CD4-positive, alpha-beta T cell treated with Interleukin-4 for 4 hours (primary cell): ENCODE measurements around the gene KHK.

Source experiments
- DNase-seq: peaks from one replicate; pipeline ENCODE4 v3.0.0-alpha.2; 2020

Gene KHK

DNA sequence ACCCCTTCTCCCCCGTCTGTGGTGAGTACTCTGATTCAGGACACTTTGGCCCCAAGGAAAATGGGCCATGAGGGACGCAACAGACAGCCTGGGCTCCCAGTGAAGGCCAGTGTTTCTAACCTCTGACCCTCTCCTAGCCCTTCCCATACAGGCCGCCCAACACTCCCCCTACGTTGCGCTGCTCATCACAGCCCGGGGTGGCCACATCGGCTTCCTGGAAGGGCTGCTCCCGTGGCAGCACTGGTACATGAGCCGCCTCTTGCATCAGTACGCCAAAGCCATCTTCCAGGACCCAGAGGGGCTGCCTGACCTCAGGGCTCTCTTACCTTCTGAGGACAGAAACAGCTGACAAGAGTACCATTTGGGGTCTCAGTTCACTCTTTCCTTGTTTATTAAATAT is 43.8 kb downstream of the KHK start:
- no peak for DNase-seq

- DNase-seq, result no peak
These were observed 44.9 kb downstream of the KHK start for GRCh38 chr2:27131429-27131828.

DNA sequence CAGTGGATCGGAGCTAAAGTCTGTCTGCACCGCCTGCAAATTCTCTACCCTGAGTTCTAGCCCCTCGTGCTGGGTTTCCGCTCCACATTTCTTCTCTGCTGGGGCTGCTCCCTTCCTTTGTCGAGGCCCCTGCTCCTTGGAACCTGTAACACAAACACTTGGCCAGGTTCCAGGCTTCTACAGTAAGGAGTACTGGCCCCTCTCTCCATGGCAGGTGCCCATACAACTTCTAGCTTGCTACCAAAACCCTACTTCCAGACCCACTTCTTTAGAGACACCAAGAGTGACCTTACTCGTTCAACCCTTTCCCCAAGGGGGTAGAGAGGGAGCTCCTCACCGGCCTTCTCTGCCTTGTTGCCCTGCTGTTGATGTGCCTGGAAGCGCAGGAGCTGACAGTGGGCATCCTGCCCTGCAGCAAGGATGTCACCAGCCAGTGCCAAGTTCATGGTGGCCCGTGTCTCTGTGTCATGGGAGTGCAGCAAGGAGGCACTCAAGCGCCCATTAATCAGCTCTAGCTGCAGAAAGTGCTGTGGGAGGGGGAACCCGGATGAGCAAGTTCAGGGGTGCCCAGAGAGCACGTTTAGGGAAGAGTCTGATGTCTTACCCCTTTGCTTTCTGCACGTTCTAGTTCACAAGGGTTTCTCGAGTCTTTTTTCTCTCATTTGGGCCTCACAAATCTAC is 46.8 kb downstream of the KHK start:
- peak; percentile 3 for DNase-seq

- peak; percentile 96 for DNase-seq
These were observed 47.6 kb downstream of the KHK start, which contains the start of gene PREB for GRCh38 chr2:27133905-27134780. Gene PREB (minus strand): TSS chr2:27134636. CDS start chr2:27134421, 215 bp downstream.

DNA sequence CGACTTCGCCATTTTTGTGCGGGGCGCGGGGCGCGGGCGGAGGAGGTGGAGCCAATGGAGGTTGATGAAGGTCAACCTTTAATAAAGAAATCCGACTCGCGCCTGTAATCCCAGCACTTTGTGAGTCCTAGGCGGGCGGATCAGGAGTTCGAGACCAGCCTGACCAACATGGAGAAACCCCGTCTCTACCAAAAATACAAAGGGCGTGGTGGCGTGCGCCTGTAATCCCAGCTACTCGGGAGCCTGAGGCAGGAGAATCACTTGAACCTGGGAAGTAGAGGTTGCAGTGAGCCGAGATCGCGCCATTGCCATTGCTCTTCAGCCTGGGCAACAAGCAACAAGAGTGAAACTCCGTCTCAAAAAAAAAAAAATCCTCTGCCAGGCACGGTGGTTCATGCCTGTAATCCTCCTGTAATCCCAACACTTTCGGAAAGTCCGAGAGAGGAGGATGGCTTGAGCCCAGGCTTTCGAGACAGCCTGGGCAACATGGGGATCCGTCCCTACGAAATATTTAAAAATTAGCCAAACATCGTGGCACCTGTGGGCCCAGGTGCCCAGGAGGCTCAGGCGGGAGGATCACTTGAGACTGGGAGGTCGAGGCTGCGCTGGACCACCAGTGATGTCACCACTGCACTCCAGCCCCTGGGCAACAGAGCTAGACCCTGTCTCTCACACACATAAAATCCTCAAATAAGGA is 48.4 kb downstream of the KHK start:
- DNase-seq, result no peak

DNA sequence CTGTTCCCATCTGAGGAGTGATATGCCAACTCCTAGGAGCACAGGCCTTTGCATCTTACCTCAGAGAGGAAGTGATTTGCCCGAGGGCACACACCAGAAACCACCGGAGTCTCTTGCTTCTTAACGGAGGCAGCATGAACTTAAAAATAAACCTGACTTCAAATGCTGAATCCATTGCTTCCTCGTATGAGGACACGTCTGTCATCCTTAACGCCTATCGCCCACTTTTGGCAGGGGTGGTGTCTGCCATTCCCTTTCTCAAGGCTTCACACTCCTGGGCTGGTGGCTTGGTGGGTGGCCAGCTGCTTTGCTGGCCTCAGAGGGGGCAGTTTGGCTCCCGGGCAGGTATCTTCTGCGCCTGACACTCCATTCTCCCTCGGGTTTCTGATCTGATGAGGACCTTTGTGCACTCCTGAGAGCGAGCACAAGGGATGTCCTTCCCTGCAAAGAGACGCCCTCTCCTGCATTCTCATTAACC is 48.9 kb downstream of the KHK start:
- DNase-seq, result no peak

- no peak for DNase-seq
These were observed 50.2 kb downstream of the KHK start for GRCh38 chr2:27136751-27137150.

DNA sequence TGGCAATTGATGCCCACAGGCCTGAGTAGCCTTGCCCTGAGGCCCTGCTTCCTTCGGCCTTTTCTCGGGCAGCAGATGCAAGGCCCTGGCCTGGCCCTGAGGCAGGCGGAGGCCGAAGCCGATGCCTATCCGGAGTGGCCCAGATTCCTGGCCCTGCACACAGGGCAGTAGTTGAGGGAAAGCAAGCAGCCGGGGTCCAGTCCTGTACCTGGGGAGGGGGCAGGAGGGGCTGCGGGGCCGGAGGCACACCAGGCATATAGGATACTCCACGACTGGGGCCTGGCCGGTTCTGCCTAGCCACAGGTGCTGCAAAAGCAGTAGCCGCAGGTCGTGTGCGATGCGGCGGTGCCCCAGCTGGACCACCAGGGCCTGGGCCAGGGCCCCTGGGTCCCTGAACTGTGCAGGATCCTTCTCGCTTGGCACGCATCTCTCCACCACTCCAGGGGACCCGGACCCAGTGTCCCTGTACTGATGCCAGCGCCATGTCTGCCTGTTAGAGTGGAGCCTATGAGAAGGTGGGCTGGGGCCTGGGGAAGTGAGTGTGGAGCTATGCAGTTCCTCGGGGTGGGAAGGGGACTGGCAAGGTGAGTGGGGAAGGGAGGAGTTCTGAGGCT is 50.9 kb downstream of the KHK start:
- no peak for DNase-seq

DNA sequence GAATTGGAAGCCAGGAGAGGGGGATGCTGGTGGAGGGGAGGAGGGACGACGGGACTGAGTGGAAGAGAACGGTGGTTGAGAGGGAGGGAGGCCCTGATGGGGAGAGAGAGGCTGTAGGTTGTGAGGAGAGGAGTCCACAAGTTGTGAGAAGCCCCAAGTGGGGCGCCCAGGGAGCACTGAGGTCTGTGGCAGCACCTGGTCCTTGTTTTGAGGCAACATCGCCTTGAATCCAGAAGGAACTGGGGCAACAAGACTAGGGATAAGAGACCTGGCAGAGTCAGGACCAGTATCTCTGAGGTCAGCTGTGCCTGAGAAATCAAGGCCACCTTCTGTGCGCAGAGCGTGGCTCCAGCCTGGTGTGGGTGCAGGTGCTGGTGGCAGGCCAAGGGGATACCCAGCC is 51.5 kb downstream of the KHK start:
- no peak for DNase-seq

DNA sequence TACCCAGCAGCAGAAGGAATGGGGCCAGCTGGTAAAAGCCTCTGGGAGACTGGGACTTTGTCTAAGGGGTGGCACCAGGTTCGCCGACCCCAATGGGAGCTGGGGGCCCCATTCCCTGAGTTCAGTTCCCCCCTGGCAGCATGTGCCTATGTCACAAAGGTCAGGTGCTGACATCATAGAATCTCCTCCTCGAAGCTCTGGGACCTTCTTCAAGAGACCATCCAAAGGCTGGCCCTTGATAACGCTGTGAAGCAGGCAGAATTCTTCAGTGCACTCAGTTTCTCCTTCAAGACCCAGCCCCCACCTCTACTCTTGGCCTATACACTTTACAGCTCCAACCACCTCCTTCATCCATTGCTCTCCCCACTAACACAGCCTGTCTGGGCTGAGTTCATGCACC is 52.7 kb downstream of the KHK start, which contains the start of gene PRR30:
Gene PRR30 (minus strand): TSS at position 101 of the 400 bp plus-strand sequence. CDS start 1,081 bp downstream, outside the sequence.
- DNase-seq, result no peak

- no peak for DNase-seq
These were observed 56.7 kb downstream of the KHK start for GRCh38 chr2:27143285-27143684.

DNA sequence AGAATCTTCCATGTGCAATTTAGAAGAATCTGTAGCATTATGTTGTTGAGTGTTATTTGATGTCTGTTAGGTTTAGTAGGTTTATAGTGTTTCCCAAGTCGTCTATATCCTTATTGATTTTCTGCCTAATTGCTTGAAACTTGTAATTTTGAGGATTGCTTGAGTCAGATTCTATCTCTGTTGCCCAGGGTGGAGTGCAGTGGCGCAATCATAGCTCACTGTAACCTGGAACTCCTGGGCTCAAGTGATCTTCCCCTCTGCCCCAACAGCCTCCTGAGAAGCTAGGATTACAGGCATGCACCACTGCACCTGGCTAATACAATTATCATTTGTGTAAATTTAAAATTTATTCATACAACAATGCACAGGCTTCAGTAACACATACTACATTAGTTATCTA is 59.1 kb downstream of the KHK start:
- DNase-seq, result no peak

DNA sequence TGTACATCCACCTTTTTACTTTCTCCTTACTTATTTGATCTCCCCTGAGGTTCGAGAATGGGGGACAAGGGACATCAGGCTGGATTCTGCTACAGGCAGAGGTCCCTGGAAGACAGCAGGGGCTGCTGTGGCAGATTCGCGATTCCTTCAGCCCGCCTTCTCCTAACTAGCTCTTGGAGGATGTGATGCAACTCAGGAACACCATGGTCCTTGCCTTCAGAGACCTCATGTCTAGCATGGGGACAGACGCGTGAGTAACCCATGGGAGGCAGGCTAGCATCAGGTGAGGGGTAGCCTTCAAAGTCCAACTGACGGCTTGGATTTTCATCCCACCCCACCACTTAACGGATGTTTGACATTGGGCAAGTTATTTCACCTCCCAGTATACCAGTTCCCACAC is 61.4 kb downstream of the KHK start:
- DNase-seq, result no peak

GRCh38 chr2:27148801-27149439 is 62.3 kb downstream of the KHK start, which contains the start of gene TCF23:
Gene TCF23 (plus strand): TSS chr2:27149004. CDS start chr2:27149134, 130 bp downstream.
- DNase-seq, result no peak

DNA sequence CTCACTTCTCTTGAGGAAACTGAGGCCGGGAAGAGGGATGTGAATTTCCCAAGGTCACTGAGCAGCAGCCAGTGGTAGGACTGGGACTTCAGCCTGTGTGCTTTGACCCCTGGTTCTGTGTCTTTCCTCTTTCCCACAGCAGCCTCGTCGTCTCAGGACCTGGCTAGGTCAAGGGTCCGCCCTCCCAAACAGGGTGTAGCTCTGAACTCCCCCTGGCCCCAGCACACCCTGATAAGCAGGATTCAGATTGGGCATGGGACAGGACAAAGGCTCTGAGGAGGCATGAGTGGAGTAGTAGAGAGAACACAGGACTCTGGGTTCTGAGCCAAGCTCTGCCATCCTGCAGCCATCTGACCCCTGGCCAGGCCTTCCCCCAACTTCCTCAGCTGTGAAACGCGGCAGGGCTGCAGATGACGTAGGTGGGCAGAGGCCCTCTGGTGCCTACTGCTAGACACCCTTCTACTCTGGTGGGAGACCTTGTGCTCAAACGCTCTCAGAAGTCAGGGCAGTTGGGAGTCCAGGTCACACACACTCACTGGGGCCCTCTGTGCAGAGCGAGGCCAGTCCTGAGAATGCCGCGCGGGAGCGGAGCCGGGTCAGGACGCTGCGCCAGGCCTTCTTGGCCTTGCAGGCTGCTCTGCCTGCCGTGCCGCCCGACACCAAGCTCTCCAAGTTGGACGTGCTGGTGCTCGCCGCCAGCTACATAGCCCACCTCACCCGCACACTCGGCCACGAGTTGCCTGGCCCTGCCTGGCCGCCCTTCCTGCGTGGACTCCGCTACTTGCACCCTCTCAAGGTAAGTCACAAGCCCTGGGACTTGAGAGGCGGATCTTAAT is 63.2 kb downstream of the KHK start:
- no peak for DNase-seq
